Smooth muscle cell (in vitro differentiated cells): ENCODE data around the gene TPSAB1. TPM values are rescaled to one million over a fixed set of nuclear protein-coding genes. Genes with fewer than 3 reads are reported as not detected.

Experiments used
- DNase-seq: peaks from one replicate; lab custom pipeline; 2025; ENCODE audit not compliant: unreplicated experiment; lab: John Stamatoyannopoulos, UW
- H2AFZ ChIP-seq: fragments of 200-600 bp; sonication (generic); 2 replicates; pipeline ENCODE4 v1.6.0; 2016; ENCODE audit warnings: antibody characterized with exemption, low read depth, mild to moderate bottlenecking
- H3F3A ChIP-seq: fragments of 200-600 bp; sonication (generic); 2 replicates; pipeline ENCODE4 v1.6.0; 2017; ENCODE audit warnings: antibody characterized with exemption, low read depth
- H3K27ac ChIP-seq: fragments of 200-600 bp; sonication (generic); 2 replicates; pipeline ENCODE4 v1.5.1; 2016; ENCODE audit warnings: low read depth, mild to moderate bottlenecking
- H3K27me3 ChIP-seq: fragments of 200-600 bp; sonication (generic); 2 replicates; pipeline ENCODE4 v1.6.1; 2016; ENCODE audit warnings: low read depth, mild to moderate bottlenecking
- H3K36me3 ChIP-seq: fragments of 200-600 bp; sonication (generic); 2 replicates; pipeline ENCODE4 v1.5.1; 2016; ENCODE audit warnings: low read depth
- H3K4me1 ChIP-seq: fragments of 200-600 bp; sonication (generic); 2 replicates; pipeline ENCODE4 v1.5.1; 2016; ENCODE audit warnings: low read depth
- H3K4me2 ChIP-seq: fragments of 200-600 bp; sonication (generic); 2 replicates; pipeline ENCODE4 v1.6.0; 2016; ENCODE audit warnings: mild to moderate bottlenecking
- H3K4me3 ChIP-seq: fragments of 200-600 bp; sonication (generic); 2 replicates; pipeline ENCODE4 v1.5.1; 2016; ENCODE audit warnings: mild to moderate bottlenecking
- H3K79me2 ChIP-seq: fragments of 200-600 bp; sonication (generic); 2 replicates; pipeline ENCODE4 v1.6.0; 2016; ENCODE audit warnings: low read depth, mild to moderate bottlenecking
- H3K9ac ChIP-seq: fragments of 200-600 bp; sonication (generic); 2 replicates; pipeline ENCODE4 v1.6.0; 2016; ENCODE audit warnings: low read depth
- H3K9me3 ChIP-seq: fragments of 200-600 bp; sonication (generic); replicated peaks from 2 replicates; pipeline ENCODE4 v1.5.1; 2016; ENCODE audit warnings: low read depth
- H4K20me1 ChIP-seq: fragments of 200-600 bp; sonication (generic); 2 replicates; pipeline ENCODE4 v1.6.0; 2016; ENCODE audit warnings: low read depth
- WGBS: methylation state at CpG from one replicate; pipeline ENCODE4 v1.1.7; 2016; ENCODE audit warnings: low lambda C conversion rate; 5-methylcytosine and 5-hydroxymethylcytosine counted together
- polyA plus RNA-seq: library from polyadenylated mRNA; unstranded; fragments of >200 nt; fragmentation: Nextera tagmentation; extraction: Ambion mirVana; gene quantifications from 2 replicates; pipeline ENCODE4 v1.2.1, GENCODE V29; 2016
- total RNA-seq: library from RNA; depleted of rRNA; stranded (reverse); fragments of >200 nt; gene quantifications from 2 replicates; pipeline ENCODE4 v1.2.3, GENCODE V29; 2014
- TF ChIP-seq, protein P1 (sequence below): fragments of 200-600 bp; sonication (generic); IDR thresholded peaks from 2 replicates; pipeline ENCODE4 v1.5.1; 2017; ENCODE audit warnings: borderline replicate concordance, mild to moderate bottlenecking, antibody characterized with exemption; ENCODE audit not compliant: insufficient read depth, poor library complexity, severe bottlenecking

TPSAB1 gene
- total and polyA plus RNA-seq, 2 experiments from 2014 or later = not detected

DNA sequence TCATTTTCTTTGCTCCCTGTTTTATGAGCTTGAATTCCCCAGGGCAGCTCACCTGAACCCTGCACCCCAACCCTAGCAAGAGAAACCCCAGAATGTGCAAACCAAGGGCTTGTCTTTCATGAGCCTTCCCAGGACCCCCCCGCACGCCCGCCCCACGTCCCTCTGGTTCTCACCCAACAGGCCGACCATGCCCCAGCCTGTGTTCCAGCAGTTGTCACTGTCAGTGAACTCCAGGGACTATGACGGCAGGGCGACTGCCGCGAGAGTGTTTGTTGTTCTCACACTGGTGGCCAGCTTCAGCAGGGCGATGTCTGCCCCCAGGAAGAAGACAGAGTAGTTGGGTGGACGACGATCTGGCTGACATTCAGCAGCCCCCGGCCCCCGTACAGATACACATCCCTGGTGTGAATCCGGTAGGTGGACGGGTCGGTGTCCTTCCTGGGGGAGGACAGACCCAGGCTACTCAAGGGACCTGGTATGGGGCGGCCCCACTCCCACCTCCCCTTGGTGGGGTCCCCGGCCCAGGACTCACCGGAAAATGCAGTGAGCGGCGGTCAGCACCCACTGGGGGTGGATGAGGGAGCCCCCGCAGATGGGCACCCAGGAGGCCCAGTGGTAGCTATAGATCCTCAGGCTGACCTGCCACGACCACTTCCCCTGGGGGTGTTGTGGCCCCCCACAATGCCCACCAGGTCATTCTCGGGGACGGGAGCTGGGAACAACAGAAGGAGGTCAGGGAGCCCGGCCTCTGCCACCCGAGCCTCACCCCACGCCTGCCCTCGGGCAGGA, 35.5 kb downstream of the TPSAB1 start:
- no peak overlapping the region for H2AFZ ChIP-seq
- H3K27me3 ChIP-seq = no peaks in the 10 kb centered on the region
- H3F3A ChIP-seq = no peaks in the 10 kb centered on the region
- H3K4me3 ChIP-seq = no peak overlapping the region
- H3K27ac ChIP-seq = no peak overlapping the region
- WGBS = 89% methylated on average over 30 of the region's 30 CpGs
- TF ChIP-seq, protein P1, sequence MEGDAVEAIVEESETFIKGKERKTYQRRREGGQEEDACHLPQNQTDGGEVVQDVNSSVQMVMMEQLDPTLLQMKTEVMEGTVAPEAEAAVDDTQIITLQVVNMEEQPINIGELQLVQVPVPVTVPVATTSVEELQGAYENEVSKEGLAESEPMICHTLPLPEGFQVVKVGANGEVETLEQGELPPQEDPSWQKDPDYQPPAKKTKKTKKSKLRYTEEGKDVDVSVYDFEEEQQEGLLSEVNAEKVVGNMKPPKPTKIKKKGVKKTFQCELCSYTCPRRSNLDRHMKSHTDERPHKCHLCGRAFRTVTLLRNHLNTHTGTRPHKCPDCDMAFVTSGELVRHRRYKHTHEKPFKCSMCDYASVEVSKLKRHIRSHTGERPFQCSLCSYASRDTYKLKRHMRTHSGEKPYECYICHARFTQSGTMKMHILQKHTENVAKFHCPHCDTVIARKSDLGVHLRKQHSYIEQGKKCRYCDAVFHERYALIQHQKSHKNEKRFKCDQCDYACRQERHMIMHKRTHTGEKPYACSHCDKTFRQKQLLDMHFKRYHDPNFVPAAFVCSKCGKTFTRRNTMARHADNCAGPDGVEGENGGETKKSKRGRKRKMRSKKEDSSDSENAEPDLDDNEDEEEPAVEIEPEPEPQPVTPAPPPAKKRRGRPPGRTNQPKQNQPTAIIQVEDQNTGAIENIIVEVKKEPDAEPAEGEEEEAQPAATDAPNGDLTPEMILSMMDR = no peak
- H3K79me2 ChIP-seq = no peaks in the 10 kb centered on the region
- no peak for DNase-seq
- H4K20me1 ChIP-seq = no peaks in the 10 kb centered on the region
- peaks cover 5% of the 10 kb centered on the region for H3K4me1 ChIP-seq
- H3K9me3 ChIP-seq = no peaks in the 10 kb centered on the region
- no peak overlapping the region for H3K9ac ChIP-seq
- H3K4me2 ChIP-seq = no peak overlapping the region
- no peaks in the 10 kb centered on the region for H3K36me3 ChIP-seq

DNA sequence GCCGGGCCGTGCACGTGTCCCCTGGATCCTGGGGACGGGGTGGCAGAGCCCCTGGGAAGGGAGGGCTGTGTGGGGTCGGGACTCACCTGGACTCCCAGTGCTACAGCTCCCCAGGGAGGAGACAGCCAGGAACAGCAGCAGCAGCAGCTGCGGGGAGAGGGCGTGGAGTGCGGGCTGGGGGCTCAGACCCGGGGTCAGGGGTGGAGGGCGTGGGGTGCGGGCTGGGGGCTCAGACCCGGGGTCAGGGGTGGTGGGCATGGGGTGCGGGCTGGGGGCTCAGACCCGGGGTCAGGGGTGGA, 36.0 kb downstream of the TPSAB1 start:
- H3K79me2 ChIP-seq = no peaks in the 10 kb centered on the region
- H3K27ac ChIP-seq = no peak overlapping the region
- H3K4me2 ChIP-seq = no peak overlapping the region
- no peak overlapping the region for H3K9ac ChIP-seq
- H3F3A ChIP-seq = no peaks in the 10 kb centered on the region
- no peak for DNase-seq
- H3K27me3 ChIP-seq = no peaks in the 10 kb centered on the region
- H3K9me3 ChIP-seq = no peaks in the 10 kb centered on the region
- TF ChIP-seq, protein P1 = no peak
- peaks cover 5% of the 10 kb centered on the region for H3K4me1 ChIP-seq
- H4K20me1 ChIP-seq = no peaks in the 10 kb centered on the region
- H3K36me3 ChIP-seq = no peaks in the 10 kb centered on the region
- no peak overlapping the region for H2AFZ ChIP-seq
- no peak overlapping the region for H3K4me3 ChIP-seq
- WGBS = 98% methylated on average over 5 of the region's 14 CpGs

DNA sequence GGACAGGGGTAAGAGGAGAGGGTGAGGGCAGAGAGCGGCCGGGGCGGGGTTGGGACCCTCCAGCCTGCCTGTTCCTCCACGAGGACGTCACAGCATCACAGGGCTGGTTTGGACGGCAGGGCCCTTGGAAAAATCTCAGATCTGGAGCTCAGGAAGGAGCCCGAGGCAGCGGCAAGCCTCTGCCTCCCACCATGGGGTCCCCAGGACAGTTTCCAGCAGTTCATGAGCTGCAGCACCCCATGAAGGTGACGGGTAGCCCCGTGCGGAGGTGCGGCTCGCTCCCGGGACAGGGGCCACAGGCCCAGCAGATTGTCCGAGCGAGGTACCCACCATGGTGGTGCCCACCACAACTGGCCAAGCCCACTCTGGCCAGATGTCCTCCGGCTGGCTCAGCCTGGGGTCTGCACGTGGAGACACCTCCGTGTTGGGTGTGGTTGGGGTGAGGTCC, 36.7 kb downstream of the TPSAB1 start:
- H3K27me3 ChIP-seq = no peaks in the 10 kb centered on the region
- no peak overlapping the region for H3K27ac ChIP-seq
- no peaks in the 10 kb centered on the region for H4K20me1 ChIP-seq
- peaks cover 5% of the 10 kb centered on the region for H3K4me1 ChIP-seq
- H3K9ac ChIP-seq = no peak overlapping the region
- no peak for DNase-seq
- no peak overlapping the region for H2AFZ ChIP-seq
- H3K4me3 ChIP-seq = no peak overlapping the region
- TF ChIP-seq, protein P1 = no peak
- no peaks in the 10 kb centered on the region for H3K9me3 ChIP-seq
- no peaks in the 10 kb centered on the region for H3K79me2 ChIP-seq
- WGBS = 84% methylated on average over 14 of the region's 19 CpGs
- no peak overlapping the region for H3K4me2 ChIP-seq
- H3K36me3 ChIP-seq = no peaks in the 10 kb centered on the region
- no peaks in the 10 kb centered on the region for H3F3A ChIP-seq

DNA sequence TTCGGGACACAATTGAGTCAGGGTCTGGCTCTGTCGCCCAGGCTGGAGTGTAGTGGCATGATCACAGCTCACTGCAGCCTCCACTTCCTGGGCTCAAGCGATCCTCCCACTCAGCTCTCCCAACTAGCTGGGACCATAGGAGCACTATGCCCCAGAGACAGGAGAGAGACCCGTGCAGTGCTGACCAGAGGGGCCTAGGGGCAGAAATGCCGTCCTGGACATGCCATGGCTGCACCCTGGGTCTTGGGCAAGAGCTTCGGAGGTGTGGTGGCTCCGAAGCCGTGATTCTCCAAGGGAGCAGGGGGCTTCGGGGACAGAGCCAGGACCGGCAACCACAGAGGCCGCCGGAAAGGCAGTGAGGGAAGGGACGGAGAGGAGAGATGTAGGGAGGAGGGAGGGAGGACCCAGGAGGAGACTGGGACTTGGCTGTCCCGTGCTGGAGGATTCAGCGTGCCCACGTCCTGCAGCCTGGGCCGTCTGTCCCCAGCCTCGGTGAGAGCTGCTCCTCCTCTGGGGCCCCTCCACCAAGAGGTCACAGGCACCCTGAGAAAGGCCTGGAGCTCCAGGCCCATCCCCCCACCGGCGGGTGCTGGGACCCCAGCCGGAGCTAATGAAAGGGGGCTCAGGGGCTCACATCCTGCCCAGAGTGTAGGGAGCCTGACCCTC, 37.2 kb downstream of the TPSAB1 start:
- Histone ChIP-seq H3K79me2 (no peaks in the 10 kb centered on the region), H3K4me1 (peaks cover 5% of the 10 kb centered on the region), H3K27ac (no peak overlapping the region), H3K9ac (no peak overlapping the region), H3K4me3 (no peak overlapping the region), H4K20me1 (no peaks in the 10 kb centered on the region), H3K4me2 (no peak overlapping the region), H3K9me3 (no peaks in the 10 kb centered on the region), H3K36me3 (no peaks in the 10 kb centered on the region), H3K27me3 (no peaks in the 10 kb centered on the region), H2AFZ (no peak overlapping the region), H3F3A (no peaks in the 10 kb centered on the region)
- no peak for DNase-seq
- 83% methylated on average over 18 of the region's 21 CpGs for WGBS
- TF ChIP-seq, protein P1 = no peak
